Thyroid gland (tissue), 4 donors: ENCODE results near the gene FHOD3. TPM values are rescaled to one million over a fixed set of nuclear protein-coding genes. Genes with fewer than 3 reads are reported as not detected.

Source experiments
- DNase-seq, 2 donors: peaks; one replicate each; pipeline ENCODE4 v3.0.0-alpha.2; 2019
- H3K27ac ChIP-seq, 3 donors: fragments of 200-600 bp; sonication (generic); 1 replicate in 2 of 3; 2 replicates in 1 of 3; pipeline ENCODE4 v1.5.1; 2016 to 2019; ENCODE audit warnings: mild to moderate bottlenecking in 1 of 3, moderate library complexity in 1 of 3
- H3K27me3 ChIP-seq: fragments of 200-600 bp; sonication (generic); one replicate; pipeline ENCODE4 v1.5.1; 2019
- H3K36me3 ChIP-seq, 2 donors: fragments of 200-600 bp; sonication (generic); one replicate each; pipeline ENCODE4 v1.5.1; 2016 to 2019
- H3K4me1 ChIP-seq, 2 donors: fragments of 200-600 bp; sonication (generic); one replicate each; pipeline ENCODE4 v1.5.1; 2017 to 2019
- H3K4me3 ChIP-seq, 3 donors: fragments of 200-600 bp; sonication (generic); replicated peaks in 1 of 3; 1 replicate in 2 of 3; 2 replicates in 1 of 3; pipeline ENCODE4 v1.5.1; 2016; ENCODE audit warnings: mild to moderate bottlenecking in 1 of 3
- H3K9me3 ChIP-seq: fragments of 200-600 bp; sonication (generic); one replicate; pipeline ENCODE4 v1.5.1; 2017
- POLR2A ChIP-seq, 2 donors: fragments of 450-650 bp; IDR thresholded peaks; one replicate each; pipeline ENCODE4 v1.6.1; 2017; ENCODE audit warnings: antibody characterized with exemption in 2 of 2, mild to moderate bottlenecking in 2 of 2, moderate library complexity in 1 of 2
- WGBS, 2 donors: methylation state at CpG; one replicate each; pipeline ENCODE4 v1.1.5; 2017; 5-methylcytosine and 5-hydroxymethylcytosine counted together
- intact Hi-C: fragments of 100-400 bp; cut with DNase I; formaldehyde crosslinking; loops from one replicate; pipeline ENCODE4 v1.15.1; 2023
- total RNA-seq, 4 donors: library from RNA; depleted of rRNA; stranded (reverse); fragments of >200 nt; gene quantifications; one replicate each; pipeline ENCODE4 v1.2.3, GENCODE V29; 2016
- TF ChIP-seq, protein P1 (sequence below), 6 experiments: fragments of 200-600 bp in 3 of 6; fragments of 450-650 bp in 3 of 6; sonication (generic) in 3 of 6; IDR thresholded peaks; one replicate each; pipeline ENCODE4 v1.5.1; 2016 to 2019; ENCODE audit warnings: antibody characterized with exemption in 6 of 6, mild to moderate bottlenecking in 2 of 6, inconsistent platforms in 1 of 6, moderate library complexity in 1 of 6

The FHOD3 gene
- total RNA-seq, 4 donors from 2014 or later = 1.6 to 6.9 (median 4.8) TPM

DNA sequence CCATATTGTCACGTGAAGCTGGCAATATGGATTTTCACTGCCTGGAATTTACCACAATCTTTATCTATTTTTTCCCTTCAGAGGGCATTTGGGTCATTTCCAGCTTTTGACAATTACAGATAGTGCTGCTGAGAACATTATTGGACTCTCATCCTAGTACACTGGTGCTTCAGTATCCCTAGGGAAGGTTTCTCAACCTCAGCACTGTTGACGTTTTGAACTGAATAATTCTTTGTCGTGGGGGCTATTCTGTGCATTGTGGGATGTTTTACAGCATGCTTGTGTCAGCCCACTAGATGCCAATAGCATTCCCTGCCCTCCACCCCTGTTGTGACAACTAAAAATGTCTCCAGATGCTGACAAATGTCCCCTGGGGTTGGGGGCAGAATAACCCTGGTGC, 345.5 kb downstream of the FHOD3 start:
- WGBS, 2 donors = 68 to 76% methylated on average over 3 of the region's 3 CpGs
- TF ChIP-seq POLR2A (IDR thresholded peaks at IDR 0.05) = no peak
- TF ChIP-seq, protein P1, sequence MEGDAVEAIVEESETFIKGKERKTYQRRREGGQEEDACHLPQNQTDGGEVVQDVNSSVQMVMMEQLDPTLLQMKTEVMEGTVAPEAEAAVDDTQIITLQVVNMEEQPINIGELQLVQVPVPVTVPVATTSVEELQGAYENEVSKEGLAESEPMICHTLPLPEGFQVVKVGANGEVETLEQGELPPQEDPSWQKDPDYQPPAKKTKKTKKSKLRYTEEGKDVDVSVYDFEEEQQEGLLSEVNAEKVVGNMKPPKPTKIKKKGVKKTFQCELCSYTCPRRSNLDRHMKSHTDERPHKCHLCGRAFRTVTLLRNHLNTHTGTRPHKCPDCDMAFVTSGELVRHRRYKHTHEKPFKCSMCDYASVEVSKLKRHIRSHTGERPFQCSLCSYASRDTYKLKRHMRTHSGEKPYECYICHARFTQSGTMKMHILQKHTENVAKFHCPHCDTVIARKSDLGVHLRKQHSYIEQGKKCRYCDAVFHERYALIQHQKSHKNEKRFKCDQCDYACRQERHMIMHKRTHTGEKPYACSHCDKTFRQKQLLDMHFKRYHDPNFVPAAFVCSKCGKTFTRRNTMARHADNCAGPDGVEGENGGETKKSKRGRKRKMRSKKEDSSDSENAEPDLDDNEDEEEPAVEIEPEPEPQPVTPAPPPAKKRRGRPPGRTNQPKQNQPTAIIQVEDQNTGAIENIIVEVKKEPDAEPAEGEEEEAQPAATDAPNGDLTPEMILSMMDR (IDR thresholded peaks at IDR 0.05) = no peak
- intact Hi-C loops = no loop called here
- Histone ChIP-seq H3K36me3 (no peaks in the 10 kb centered on the region), H3K4me1 (no peaks in the 10 kb centered on the region), H3K4me3 (no peak overlapping the region), H3K27me3 (no peaks in the 10 kb centered on the region), H3K9me3 (no peaks in the 10 kb centered on the region), H3K27ac (no peak overlapping the region)
- DNase-seq = no peak

DNA sequence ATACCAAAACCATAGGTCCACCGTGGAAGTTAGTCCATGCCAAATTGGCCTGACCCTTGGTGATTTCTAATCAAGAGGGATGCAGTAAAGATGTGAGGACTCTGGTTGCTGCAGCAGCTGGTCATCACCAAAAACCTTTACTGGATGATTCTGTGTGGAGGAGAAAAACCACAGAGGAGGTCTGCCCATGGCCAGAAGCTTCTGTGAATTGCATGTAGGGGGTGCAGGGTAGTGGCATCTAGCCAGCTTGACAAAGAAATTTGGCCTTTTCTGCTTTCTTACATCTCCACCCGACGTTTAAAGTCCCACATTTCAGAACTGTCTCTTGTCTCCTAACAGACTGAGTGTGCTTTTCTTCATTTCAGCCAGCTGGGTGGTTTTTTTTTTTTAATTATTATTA, 351.3 kb downstream of the FHOD3 start:
- no peak for DNase-seq
- H3K27ac ChIP-seq = no peak overlapping the region
- no peaks in the 10 kb centered on the region for H3K36me3 ChIP-seq
- no peaks in the 10 kb centered on the region for H3K27me3 ChIP-seq
- H3K4me3 ChIP-seq = no peak overlapping the region
- no peaks in the 10 kb centered on the region for H3K9me3 ChIP-seq
- intact Hi-C loops = no loop called here
- WGBS, 2 donors = 83 to 88% methylated on average over 2 to 3 of the region's 3 CpGs
- no peak for TF ChIP-seq POLR2A (IDR thresholded peaks at IDR 0.05)
- TF ChIP-seq, protein P1 (IDR thresholded peaks at IDR 0.05) = no peak
- no peaks in the 10 kb centered on the region for H3K4me1 ChIP-seq

DNA sequence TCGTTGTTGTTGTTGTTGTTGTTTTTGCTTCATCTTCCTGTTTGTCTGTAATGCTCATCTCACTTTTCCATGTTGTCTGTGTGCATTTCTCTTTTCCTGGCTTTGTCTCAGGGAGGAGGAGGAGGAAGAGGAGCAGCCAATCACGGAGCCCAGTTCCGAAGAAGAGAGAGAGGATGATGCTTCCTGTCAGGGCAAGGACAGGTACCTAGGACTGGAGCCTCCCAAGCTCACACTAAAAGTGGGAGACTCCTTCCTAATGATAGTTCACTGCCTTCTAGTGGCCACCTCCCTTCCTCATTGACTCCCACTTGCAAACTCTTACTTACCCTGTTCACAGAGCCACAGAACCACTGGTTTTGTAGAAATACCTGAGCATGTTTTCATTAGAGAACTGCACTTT, 351.7 kb downstream of the FHOD3 start:
- Histone ChIP-seq H3K27ac (no peak overlapping the region), H3K36me3 (no peaks in the 10 kb centered on the region), H3K9me3 (no peaks in the 10 kb centered on the region), H3K27me3 (no peaks in the 10 kb centered on the region), H3K4me1 (no peaks in the 10 kb centered on the region), H3K4me3 (no peak overlapping the region)
- intact Hi-C loops = no loop called here
- DNase-seq = no peak
- 93 to 95% methylated on average over 3 of the region's 3 CpGs for WGBS, 2 donors
- TF ChIP-seq, protein P1 (IDR thresholded peaks at IDR 0.05) = no peak
- no peak for TF ChIP-seq POLR2A (IDR thresholded peaks at IDR 0.05)

DNA sequence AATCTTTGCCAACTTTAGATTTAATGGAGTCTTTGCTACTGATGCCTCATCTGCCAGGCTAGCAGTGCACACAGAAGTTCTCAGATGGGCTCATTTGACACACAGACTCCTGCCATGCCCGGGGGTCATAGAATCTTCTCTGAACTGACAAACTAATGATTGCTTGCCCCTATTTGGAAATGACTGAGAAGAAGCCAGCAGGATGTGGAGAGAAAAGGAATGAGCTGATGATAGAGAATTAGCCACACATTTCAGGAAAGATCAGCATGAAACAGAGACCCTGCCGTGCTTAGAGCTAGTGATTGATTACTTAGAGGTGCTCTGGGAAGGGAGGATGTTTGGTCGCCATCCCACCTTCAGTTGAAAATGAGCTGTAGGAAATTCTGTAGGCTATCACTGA, 352.8 kb downstream of the FHOD3 start:
- TF ChIP-seq POLR2A (IDR thresholded peaks at IDR 0.05) = no peak
- TF ChIP-seq, protein P1 (IDR thresholded peaks at IDR 0.05) = no peak
- intact Hi-C loops = no loop called here
- no peaks in the 10 kb centered on the region for H3K27me3 ChIP-seq
- no peak for DNase-seq
- no peaks in the 10 kb centered on the region for H3K9me3 ChIP-seq
- no peaks in the 10 kb centered on the region for H3K36me3 ChIP-seq
- 62 to 65% methylated on average over 3 of the region's 3 CpGs for WGBS, 2 donors
- no peak overlapping the region for H3K4me3 ChIP-seq
- H3K27ac ChIP-seq = no peak overlapping the region
- H3K4me1 ChIP-seq = no peaks in the 10 kb centered on the region

DNA sequence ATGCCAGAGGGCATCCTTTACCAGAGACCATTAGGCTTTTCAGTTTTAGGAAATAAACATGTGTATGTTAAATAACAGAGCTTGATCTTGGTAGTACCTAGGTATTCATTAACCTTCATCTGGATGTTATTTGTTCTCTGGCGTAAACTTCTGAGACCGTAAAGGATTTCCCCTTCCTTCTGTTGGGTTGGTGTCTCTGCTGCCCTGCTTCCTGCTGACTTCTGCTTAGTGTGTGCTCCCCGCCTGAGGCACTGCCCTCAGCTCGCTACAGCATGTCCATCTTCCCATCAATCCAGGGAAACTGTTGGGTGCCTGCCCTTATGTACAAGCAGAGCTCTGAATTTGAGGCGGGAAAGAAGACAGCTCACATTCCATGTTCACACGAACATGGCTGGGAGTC, 353.4 kb downstream of the FHOD3 start:
- H3K4me3 ChIP-seq = no peak overlapping the region
- intact Hi-C loops = no loop called here
- WGBS, 2 donors = 70 to 87% methylated on average over 6 of the region's 6 CpGs
- TF ChIP-seq, protein P1 (IDR thresholded peaks at IDR 0.05) = no peak
- no peak for TF ChIP-seq POLR2A (IDR thresholded peaks at IDR 0.05)
- no peaks in the 10 kb centered on the region for H3K36me3 ChIP-seq
- H3K27me3 ChIP-seq = no peaks in the 10 kb centered on the region
- no peak overlapping the region for H3K27ac ChIP-seq
- no peaks in the 10 kb centered on the region for H3K4me1 ChIP-seq
- DNase-seq = no peak
- H3K9me3 ChIP-seq = no peaks in the 10 kb centered on the region
